ELR (cell line): ENCODE results near the gene RASGRP1.

Source experiments
- DNase-seq: peaks from one replicate; pipeline ENCODE4 v3.0.0-alpha.2; 2015; ENCODE audit warnings: low read depth

Gene RASGRP1

DNA sequence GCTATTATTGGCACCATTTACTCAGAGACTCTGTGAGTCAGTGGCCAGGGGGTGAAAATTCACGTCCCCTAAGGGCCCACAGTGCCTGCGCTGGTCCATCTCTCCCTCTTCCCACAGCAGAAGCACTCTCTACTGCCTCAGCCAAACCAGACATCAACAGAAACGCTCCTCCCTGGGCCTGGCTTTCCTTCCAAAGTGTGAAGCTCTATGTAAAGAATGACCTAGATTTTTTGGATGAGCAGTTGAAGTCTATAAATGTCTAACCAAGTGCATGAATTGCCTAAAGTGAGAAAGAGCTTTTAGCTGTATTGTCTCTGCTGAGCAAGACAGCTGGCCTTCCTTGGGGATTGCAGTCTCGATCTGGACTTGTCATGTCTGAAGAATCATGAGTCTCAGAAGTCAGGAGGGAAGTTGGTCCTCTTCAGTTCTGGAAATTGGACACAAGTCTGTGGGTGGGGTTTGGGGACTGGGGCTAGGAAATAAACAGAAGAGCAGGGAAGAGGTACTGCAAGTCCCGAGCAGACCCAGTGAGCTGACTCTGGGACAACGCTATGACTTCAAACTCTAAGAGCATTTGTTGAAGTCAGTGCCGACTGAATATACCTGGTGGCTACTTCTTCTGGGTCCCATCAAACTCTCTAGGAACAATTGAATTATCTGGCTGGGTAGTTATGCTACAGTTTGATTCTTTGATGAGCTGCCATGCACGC lies 29.0 kb downstream of the RASGRP1 start:
- DNase-seq: peak; percentile 34

DNA sequence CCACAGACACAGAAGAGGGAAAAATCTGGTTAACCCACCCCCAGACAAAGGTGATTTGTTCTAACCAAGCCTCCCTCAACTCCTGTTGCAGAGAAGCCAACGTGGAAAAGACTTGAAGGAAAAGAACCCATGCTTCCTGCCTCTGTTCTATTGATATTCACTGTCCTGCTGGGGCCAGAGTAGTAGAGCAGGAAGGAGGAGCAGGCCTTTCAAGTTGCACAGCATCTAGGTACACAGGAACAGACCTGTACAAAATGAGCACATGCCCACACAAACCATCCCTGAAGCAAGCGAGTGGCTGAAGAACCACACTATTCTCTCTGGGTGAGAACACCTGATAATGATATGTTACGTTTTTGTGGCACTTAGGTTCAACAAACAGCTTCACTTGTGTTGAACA lies 29.9 kb downstream of the RASGRP1 start:
- DNase-seq: no peak

DNA sequence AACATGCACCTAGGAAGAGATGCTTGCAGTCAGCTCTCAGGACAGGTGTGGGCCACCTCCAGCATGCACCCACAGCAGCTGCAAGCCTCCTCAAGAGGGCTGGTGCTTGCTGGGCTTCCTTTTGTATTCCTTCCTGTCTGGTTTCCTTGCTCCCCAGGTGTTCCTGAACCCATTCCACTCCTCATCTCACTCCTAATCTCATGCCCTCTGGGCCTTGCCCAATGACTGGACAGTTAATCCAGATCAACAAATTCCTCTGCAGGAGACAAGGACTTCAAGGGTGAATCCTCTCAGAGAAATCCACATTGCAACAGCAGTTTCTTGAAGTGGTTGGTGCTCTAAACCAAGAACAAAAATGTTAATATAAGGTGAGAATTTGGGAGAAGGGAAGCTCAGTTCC lies 30.7 kb downstream of the RASGRP1 start:
- DNase-seq: no peak

DNA sequence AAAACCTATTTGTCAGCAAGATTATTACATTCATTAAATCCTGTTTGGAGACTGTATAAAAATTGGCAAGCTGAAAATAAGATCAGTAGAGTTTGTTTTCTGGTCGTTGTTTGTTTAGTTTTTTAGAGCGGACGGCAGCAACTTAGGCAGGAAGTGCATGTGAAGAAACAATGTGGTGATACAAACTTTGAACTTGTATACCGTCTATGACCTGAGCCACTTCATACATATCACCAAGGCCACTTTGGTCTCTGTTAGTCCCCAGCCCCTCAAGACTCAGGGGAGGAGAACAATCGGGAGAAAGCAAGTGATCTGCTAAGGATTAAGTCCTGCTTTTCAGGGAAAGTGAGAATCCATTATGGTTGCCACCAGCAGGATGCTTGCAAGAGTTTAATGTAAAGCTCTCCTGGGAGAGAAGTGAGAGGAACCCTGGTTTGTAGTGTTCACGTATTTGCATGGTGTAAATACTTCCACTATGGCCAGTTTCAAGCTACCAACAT lies 31.1 kb downstream of the RASGRP1 start:
- DNase-seq: no peak

DNA sequence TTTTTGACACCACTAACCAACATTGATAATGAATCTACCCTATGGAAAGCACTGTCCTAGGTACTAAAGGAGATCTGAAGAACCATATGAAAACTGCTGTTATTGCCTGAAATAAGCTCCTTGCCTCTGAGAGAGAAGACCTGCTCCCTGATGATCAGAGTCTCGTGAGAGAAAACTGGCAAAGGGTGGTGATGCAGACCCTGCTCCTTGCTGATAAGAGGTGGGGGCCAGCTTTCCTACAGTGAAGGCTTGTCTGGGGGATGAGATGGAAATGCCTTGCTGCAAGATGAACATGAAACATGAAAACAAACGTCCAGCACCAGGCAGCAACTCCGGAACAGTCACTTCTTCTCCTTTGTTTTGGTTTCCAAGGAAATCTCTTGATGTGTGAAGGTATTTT lies 31.9 kb downstream of the RASGRP1 start:
- no peak for DNase-seq

DNA sequence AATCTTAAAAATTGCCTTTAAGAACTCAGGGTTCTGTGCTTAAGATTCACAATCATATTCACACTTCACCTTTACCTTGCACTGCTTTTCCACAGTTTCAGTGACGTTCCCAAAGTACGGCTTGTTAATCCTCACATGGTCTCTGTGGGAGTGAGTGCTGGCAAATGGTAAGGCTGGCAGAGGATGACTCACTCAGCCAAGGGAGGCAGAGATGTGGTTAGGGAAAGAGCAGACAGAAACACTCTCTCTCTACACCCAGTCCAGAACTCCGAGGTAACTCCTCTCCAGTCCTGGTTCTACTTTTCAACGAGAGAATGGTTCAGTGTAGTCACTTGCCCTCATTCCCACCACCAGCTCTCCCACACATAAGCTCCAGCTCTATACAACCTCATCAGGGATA lies 33.1 kb downstream of the RASGRP1 start:
- DNase-seq: peak; percentile 54

DNA sequence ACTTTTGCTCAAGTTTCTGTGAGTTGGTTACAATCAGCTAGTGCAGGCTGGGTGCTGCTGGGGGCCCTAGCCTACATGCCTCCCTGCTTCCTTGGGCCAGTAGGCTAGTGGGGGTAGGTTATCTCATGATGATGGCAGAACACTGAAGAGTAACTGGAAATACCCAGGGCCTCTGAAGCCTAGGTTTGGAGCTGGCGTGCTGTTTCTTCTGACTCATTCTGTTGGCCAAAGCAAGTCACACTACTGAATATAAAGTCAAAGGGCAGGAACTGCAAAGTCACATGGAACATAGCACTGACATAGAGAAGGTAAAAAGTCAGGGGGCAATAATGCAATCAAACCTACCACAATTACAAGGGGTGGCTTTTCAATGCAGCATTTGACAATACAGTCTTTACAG lies 34.5 kb downstream of the RASGRP1 start:
- peak; percentile 25 for DNase-seq

DNA sequence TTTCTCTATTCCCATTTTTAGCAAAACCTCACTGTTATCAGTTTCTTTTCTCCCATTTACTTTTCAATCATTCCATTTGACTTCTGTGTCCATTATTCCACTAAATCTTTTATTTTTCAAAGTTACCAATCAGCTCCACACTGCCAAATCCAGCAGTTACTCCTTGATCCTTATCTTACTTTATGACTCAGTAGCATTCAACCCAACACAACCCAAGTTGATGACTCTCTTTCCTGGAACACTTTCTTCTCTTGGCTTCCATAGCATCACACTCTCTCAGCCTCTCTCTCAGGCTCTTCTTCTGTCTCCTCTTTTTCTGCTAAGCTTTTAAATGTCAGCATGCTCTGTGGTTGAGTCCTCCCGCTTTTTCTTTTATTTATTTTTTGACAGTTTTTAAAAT lies 36.3 kb downstream of the RASGRP1 start:
- peak; percentile 65 for DNase-seq

DNA sequence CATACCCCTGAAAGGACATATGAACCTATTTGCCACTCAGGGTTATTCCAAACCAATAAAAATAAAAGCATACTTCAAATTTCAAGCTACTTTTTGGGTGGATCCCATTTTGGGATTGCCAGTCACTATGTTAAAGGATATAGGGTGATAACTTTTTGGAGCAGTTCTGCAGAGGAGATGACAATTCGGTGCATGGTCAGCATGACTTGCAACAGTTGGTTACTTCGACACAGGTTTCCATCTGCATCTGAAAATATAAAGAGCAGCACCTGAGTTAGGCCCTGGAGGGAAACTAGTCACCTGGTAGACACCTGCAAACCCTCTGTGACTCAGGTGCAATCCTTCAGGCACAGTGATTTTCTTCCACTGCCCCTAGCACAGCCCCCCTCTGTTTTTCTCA lies 38.5 kb downstream of the RASGRP1 start:
- DNase-seq: no peak

DNA sequence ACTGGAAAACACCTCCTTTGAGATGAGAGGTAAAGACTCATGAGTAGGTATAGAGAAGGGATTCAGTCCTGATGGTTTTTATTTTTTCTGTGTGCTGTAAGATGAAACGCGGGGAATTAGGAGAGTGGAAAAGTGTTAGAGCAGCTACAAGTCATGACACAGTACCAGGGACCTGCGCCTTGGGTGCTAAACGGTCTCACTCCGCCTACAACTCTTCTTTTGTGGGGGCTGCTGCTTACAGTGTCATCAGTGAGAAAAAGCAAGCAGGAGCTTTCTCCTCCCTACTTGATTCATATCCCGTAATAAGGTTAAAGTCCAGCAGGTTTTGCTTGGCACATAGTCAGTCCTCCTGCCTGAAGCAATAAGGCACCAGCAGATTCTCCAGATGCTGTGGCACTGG lies 39.1 kb downstream of the RASGRP1 start:
- no peak for DNase-seq

DNA sequence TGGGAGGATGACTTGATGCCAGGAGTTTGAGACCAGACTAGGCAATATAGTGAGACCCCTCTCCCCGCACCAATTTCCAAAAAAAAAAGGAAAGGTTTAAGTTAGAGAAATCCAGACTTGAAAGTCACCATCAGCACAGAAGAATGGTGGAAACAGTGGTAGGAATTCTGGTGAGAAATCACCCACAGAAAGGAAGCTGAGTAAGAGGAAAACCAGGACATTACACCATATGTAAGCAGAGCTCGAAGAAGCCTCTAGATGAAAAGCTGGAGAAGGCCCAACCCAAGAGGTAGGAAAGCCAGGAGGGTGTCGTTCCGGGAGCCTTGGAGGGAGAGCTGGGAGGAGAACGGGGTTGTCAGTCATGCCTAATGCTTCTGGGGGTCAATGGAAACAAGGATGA lies 40.5 kb downstream of the RASGRP1 start:
- DNase-seq: peak; percentile 37

DNA sequence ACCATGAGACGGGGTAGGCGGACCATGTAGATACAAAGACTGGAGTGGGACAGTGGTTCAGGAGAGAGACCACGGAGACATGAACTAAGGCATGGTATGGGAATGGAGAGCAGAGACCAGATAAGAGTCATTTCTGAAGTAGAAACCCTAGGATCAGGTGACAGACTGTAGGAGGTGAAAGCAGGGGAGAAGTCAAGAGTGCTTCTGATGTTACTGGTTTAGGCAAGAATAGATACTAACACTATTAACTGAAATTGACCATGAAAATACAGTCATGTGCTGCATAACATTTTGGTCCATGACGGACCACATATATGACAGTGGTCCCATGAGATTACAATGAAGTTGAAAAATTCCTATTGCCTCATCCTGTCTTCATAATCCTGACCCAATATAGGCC lies 41.7 kb downstream of the RASGRP1 start:
- DNase-seq: no peak

DNA sequence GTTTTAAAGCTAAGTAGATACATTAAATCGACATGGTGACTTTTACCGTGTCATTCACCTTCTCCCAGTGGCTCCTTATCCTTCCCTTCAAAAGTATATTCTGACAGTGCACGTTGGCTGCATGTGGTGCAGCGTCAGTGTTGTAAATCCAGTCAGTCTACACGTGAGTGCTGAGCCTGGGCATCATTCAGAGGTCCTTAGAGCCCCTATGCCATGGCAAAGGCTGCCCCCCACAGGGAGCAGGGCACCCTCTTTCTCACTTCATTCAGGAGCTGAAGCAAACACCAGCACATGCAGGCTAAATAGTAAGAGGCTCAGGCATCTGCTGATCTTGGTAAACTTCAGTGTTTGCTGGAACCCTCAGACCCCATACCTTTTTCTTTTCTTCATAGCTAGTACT lies 43.3 kb downstream of the RASGRP1 start:
- DNase-seq: no peak

DNA sequence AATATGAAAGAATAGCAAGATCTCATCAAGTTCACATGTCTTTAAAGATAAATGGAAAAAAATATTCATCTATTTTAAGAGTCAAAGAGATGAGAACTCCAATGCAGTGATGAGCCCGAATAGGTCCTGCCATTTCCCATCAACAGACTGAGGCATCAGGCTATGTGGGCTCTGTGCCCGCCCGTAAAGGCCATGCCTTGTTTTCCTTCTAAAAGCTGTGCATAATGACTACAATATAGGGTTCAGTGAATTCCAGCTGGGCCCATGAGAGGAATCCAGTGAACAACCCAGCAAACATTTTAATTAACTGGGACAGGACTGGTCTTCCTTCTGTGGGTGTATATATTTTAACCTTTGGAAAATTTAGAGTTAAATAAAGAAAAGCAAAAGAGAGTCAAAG lies 44.6 kb downstream of the RASGRP1 start:
- DNase-seq: no peak

DNA sequence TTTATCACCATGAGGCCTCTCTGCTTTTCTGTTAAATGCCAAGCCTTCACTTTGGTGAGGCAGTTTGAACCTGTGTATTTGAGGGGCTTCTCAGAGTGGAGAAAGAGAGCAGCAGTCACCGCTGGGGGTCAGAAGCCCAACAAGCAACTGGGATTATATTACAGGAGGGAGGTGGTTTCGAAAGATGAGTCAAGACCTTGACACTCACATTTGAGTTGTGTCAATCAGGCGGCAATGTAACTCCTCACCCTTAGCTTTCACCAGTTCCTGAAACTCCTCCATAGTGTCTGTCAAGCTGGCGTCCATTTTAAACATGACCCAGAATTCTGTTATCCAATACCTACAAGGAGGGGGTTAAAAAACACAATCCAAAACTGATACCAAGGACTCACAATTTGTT lies 46.5 kb downstream of the RASGRP1 start:
- DNase-seq: no peak

DNA sequence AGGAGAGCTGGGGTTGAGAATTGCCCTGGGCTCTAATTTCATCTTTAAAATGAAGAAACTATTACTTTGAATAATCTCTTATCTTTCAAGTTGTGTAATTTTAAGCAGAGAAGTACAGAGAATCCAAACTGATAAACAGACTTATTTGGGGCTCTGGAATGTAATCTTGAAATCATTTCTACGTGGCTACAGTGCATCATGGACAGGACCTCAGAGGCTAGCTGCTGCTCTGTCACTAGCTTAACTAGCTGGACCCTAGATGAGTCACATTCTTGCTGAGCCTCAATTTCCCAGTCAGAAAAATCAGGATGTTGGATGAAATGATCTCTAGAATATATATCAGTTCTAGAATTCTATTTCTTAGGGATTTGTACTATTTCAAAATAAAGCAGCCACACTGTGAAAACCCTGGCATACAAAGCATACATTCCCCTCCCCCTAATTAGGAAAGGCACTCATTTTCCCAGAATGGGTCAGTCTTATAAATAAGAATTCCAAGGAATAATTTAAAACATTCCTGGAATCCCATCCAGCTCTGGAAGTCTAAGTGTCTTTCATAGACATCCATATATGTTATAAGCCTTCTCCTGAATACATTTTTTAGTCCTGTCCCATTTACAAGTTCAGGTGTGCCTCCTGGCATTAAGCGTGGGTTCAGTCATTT lies 47.2 kb downstream of the RASGRP1 start:
- DNase-seq: peak; percentile 10

DNA sequence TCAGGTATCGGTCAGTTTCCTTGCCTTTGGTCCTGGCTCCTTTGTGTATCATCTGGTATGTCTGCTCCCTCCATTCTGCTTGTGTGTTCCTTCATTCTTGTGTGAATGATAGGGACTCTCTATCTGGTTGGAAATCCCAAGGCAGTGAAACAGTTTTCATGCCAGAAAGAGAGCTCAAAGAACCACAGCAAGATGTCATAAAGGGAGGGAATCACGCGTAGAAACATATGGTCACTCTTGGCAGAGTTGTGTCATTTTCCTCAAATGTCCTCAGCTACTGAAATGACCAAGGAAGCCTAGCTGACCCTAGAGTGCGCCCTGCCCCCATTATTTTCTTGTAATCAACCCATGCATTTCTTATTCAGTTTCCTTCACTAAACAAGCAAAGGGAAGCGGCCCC lies 48.0 kb downstream of the RASGRP1 start:
- no peak for DNase-seq

DNA sequence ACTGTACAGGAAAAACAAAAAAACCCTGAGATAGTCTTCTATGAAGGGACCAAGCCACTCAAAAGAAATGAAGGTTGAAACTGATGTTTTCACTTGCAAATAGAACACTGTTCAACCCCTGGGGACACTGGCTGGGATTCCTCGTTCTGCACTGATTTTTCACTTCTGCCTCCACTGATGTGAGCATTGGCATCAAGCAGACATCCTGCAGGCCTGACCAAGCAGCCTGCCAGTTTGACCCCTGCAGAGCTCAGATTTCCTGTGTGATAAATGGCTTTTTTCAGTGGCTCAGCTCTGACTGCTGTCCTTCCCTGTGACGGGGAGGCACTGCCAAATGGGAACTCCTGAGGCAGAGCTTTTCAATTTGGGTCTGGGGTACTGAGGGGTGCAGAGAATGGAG lies 50.0 kb downstream of the RASGRP1 start:
- no peak for DNase-seq

DNA sequence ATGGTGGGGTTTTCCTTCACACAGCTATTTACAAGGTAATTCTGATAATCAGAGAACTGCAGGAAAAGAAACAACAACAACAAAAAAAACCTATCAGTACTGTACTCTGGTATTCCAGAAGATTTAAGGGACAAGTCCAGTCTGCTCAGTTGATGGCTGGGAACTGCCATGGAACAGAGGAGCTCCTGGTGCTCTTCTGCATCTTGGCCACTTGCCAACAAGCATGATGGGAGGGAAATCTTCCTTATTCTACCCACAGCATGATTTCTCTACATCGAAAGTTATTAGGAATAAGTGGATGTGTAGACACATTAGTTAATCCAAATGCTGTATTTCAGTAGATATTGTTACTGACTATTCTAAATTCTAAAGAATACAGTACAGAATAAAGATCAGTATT lies 51.7 kb downstream of the RASGRP1 start:
- DNase-seq: no peak

DNA sequence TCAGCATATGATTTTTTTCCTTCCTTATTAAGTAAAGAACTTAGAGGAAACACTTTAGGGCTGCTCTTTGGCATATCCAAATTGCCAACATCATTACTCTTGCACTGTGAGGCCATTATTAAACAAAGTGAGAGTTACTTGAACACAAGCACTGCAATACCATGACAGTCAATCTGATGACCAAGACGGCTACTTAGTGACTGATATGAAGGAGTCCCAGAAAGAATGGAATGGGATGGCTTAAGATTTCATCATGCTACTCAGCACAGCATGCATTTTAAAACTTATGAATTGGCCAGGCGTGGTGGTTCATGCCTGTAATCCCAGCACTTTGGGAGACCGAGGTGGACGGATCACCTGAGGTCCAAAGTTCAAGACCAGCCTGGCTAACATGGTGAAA lies 55.5 kb downstream of the RASGRP1 start:
- DNase-seq: no peak

DNA sequence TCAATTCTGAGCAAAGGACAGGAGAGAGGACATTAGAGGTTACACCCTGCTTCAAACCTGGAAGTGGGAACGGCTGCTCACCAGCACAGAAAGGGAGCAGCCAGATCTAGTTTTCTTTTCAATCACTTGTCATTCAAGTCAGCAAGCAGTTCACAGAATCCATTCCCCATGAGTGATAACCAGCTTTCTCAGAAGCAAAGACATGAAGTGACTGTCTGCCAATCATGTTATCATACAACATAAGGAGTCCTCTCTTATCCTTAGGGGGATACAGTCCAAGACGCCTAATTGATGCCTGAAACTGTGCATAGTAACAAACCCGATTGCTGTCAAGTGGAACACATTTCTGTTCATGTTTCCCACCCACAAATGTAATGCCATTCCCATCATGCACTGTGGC lies 56.0 kb downstream of the RASGRP1 start:
- DNase-seq: no peak

DNA sequence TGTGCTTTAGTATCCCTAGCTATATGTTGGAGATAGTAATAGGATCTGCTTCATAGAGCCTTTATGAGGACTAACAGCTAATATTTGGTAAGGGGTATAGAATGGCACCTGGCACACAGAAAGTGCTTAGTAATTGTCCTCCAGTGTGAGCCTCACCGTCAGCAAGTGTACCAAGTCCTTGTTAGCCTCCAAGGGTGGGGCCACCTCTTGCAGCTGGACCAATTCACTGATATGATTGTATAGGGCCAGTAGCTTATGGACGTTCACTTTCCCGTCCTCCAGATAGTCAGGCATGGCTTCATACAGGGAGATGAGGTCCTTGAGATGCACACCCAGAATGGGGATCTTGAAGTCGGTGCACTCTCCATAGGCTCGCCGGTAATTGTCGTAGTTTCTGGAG lies 57.0 kb downstream of the RASGRP1 start:
- DNase-seq: no peak

DNA sequence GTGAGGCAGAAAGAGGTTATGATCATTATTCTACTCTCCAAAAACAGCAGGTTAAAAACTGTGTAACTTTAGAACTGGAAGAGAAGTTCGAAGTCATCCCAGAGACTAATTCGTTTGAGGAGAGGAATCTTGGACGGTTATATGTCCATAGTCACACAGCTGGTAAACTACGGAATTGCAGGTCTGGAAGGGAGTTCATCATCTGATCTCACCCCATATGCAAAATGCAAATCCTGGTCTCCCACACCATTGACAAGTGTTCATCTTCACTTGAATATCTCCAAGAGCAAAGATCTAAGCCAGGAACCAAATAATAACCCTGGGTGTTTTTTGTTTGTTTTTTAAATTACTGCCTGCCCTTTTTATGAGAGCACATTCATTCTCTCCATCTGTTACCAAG lies 57.6 kb downstream of the RASGRP1 start:
- DNase-seq: no peak
